ENCODE measurements around the gene SLC24A3. TPM values are rescaled to one million over a fixed set of nuclear protein-coding genes. Genes with fewer than 3 reads are reported as not detected.

The SLC24A3 gene
- total and polyA plus RNA-seq, 4 donors = 17.5 to 64.9 (median 43.8) TPM

GRCh38 chr20:19448632-19449031 lies 236.2 kb downstream of the SLC24A3 start:
- H3K9me3 ChIP-seq (ENCODE audit: control insufficient read depth, insufficient read depth, low read length) = no peaks in the 10 kb centered on the region
- no peak overlapping the region for H3K27ac ChIP-seq (ENCODE audit: low read depth, low read length)
- no peaks in the 10 kb centered on the region for H3K27me3 ChIP-seq (ENCODE audit: control insufficient read depth, insufficient read depth, low read length)
- WGBS (ENCODE audit: insufficient coverage) = no CpG with 5 or more reads among the region's 1 CpG
- no peak for DNase-seq (ENCODE audit: low read depth in 4 of 6, low spot score in 6 of 6)
- no peak overlapping the region for H3K4me3 ChIP-seq (ENCODE audit: low read depth, low read length)
- H3K4me1 ChIP-seq (ENCODE audit: control insufficient read depth, insufficient read depth, low read length) = peaks cover 8% of the 10 kb centered on the region
- H3K36me3 ChIP-seq (ENCODE audit: control insufficient read depth, insufficient read depth, low read length) = no peaks in the 10 kb centered on the region

DNA sequence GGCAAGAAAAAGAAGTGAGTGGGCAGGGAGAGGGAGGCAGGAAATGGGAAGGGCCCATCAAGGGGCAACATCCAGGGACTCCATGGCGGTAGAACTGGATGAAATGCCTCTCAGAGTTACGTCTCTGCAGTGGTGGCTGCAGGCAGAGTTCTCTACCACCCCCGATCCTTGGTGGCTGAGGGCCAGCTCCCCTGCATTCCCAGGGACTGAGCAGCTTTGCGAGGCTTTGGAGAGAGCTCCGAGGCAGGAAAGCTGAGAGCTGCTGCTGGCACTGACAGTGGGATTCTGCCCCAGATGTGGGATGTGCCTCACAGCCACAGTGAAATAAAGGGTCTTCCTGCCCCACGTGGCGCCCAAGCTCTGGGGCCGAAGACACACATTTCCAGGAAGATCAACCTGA lies 236.6 kb downstream of the SLC24A3 start:
- 57% methylated on average over 8 of the region's 8 CpGs for WGBS (ENCODE audit: insufficient coverage)
- Histone ChIP-seq H3K9me3 (ENCODE audit: control insufficient read depth, insufficient read depth, low read length) (no peaks in the 10 kb centered on the region), H3K36me3 (ENCODE audit: control insufficient read depth, insufficient read depth, low read length) (no peaks in the 10 kb centered on the region), H3K4me1 (ENCODE audit: control insufficient read depth, insufficient read depth, low read length) (peaks cover 8% of the 10 kb centered on the region), H3K27ac (ENCODE audit: low read depth, low read length) (no peak overlapping the region), H3K27me3 (ENCODE audit: control insufficient read depth, insufficient read depth, low read length) (no peaks in the 10 kb centered on the region), H3K4me3 (ENCODE audit: low read depth, low read length) (no peak overlapping the region)
- peak in 1 of 6 donors; percentile 47 for DNase-seq (ENCODE audit: low read depth in 4 of 6, low spot score in 6 of 6)

DNA sequence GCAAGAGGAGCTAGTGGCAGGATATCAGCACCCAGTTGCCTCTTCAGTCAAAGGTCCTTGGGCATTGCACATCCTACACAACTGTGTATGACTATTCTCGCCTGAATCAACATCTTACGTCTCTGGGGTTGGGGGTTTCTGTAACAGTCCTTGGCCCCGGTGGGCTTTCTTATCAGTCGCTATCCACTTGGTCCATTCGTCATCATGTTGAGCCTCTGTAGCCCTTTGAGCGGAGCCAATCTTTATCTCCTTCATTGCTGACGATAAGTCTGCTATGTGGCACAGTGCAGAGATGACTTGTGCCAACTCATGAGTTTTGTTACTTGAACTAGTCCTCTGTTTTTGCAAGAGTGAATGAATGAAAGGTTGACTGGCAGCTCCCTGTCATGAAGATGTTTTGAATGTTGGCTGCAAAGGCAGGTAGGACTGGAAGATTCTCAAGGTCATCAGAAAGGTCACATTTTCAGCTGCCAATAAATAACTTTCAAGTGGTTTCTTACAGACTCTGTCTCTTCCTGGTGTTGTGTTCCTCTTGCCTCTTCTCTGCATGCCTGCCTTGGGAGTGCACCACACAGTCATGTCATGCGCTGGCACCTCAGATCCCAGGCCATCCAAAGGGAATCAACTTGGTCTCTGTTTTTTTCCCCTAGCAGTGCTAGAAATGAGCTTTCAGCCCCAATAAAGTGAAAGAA lies 238.9 kb downstream of the SLC24A3 start:
- no peak for DNase-seq (ENCODE audit: low read depth in 4 of 6, low spot score in 6 of 6)
- H3K36me3 ChIP-seq (ENCODE audit: control insufficient read depth, insufficient read depth, low read length) = no peaks in the 10 kb centered on the region
- H3K27me3 ChIP-seq (ENCODE audit: control insufficient read depth, insufficient read depth, low read length) = no peaks in the 10 kb centered on the region
- peaks cover 8% of the 10 kb centered on the region for H3K4me1 ChIP-seq (ENCODE audit: control insufficient read depth, insufficient read depth, low read length)
- no peaks in the 10 kb centered on the region for H3K9me3 ChIP-seq (ENCODE audit: control insufficient read depth, insufficient read depth, low read length)
- 100% methylated on average over 2 of the region's 8 CpGs for WGBS (ENCODE audit: insufficient coverage)
- no peak overlapping the region for H3K4me3 ChIP-seq (ENCODE audit: low read depth, low read length)
- no peak overlapping the region for H3K27ac ChIP-seq (ENCODE audit: low read depth, low read length)

DNA sequence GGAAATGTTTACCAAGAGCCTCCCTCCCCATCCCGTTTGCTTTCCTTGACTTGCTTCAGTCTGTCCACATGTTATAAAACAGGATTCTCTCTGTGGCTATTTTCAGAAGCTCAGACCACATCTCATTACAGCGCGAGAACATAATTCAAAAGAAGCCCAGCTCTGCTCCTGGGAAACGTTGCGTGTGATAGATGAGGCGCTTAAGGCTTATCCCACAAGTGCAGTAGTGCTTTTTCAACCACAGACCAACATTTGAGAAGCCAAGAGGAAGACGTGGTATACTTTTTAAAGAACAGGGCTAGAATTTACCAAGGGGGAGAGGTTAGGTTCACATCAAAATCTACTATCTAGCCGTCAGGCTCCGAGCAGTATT lies 239.5 kb downstream of the SLC24A3 start:
- Histone ChIP-seq H3K4me1 (ENCODE audit: control insufficient read depth, insufficient read depth, low read length) (peaks cover 8% of the 10 kb centered on the region), H3K9me3 (ENCODE audit: control insufficient read depth, insufficient read depth, low read length) (peaks cover 1% of the 10 kb centered on the region), H3K27me3 (ENCODE audit: control insufficient read depth, insufficient read depth, low read length) (no peaks in the 10 kb centered on the region), H3K4me3 (ENCODE audit: low read depth, low read length) (no peak overlapping the region), H3K36me3 (ENCODE audit: control insufficient read depth, insufficient read depth, low read length) (no peaks in the 10 kb centered on the region), H3K27ac (ENCODE audit: low read depth, low read length) (no peak overlapping the region)
- 67% methylated on average over 1 of the region's 9 CpGs for WGBS (ENCODE audit: insufficient coverage)
- peak in 1 of 6 donors; percentile 80 for DNase-seq (ENCODE audit: low read depth in 4 of 6, low spot score in 6 of 6)

- Histone ChIP-seq H3K9me3 (ENCODE audit: control insufficient read depth, insufficient read depth, low read length) (peaks cover 1% of the 10 kb centered on the region), H3K4me3 (ENCODE audit: low read depth, low read length) (no peak overlapping the region), H3K27ac (ENCODE audit: low read depth, low read length) (no peak overlapping the region), H3K27me3 (ENCODE audit: control insufficient read depth, insufficient read depth, low read length) (no peaks in the 10 kb centered on the region), H3K36me3 (ENCODE audit: control insufficient read depth, insufficient read depth, low read length) (no peaks in the 10 kb centered on the region), H3K4me1 (ENCODE audit: control insufficient read depth, insufficient read depth, low read length) (peaks cover 8% of the 10 kb centered on the region)
- DNase-seq (ENCODE audit: low read depth in 4 of 6, low spot score in 6 of 6) = no peak
- WGBS (ENCODE audit: insufficient coverage) = 88% methylated on average over 3 of the region's 3 CpGs
These were observed 241.0 kb downstream of the SLC24A3 start for GRCh38 chr20:19453410-19453809.

GRCh38 chr20:19453862-19454261 lies 241.4 kb downstream of the SLC24A3 start:
- DNase-seq (ENCODE audit: low read depth in 4 of 6, low spot score in 6 of 6) = peak in 1 of 6 donors; percentile 70
- Histone ChIP-seq H3K27me3 (ENCODE audit: control insufficient read depth, insufficient read depth, low read length) (no peaks in the 10 kb centered on the region), H3K9me3 (ENCODE audit: control insufficient read depth, insufficient read depth, low read length) (peaks cover 1% of the 10 kb centered on the region), H3K4me1 (ENCODE audit: control insufficient read depth, insufficient read depth, low read length) (peaks cover 6% of the 10 kb centered on the region), H3K36me3 (ENCODE audit: control insufficient read depth, insufficient read depth, low read length) (no peaks in the 10 kb centered on the region), H3K27ac (ENCODE audit: low read depth, low read length) (no peak overlapping the region), H3K4me3 (ENCODE audit: low read depth, low read length) (no peak overlapping the region)
- 68% methylated on average over 5 of the region's 6 CpGs for WGBS (ENCODE audit: insufficient coverage)

DNA sequence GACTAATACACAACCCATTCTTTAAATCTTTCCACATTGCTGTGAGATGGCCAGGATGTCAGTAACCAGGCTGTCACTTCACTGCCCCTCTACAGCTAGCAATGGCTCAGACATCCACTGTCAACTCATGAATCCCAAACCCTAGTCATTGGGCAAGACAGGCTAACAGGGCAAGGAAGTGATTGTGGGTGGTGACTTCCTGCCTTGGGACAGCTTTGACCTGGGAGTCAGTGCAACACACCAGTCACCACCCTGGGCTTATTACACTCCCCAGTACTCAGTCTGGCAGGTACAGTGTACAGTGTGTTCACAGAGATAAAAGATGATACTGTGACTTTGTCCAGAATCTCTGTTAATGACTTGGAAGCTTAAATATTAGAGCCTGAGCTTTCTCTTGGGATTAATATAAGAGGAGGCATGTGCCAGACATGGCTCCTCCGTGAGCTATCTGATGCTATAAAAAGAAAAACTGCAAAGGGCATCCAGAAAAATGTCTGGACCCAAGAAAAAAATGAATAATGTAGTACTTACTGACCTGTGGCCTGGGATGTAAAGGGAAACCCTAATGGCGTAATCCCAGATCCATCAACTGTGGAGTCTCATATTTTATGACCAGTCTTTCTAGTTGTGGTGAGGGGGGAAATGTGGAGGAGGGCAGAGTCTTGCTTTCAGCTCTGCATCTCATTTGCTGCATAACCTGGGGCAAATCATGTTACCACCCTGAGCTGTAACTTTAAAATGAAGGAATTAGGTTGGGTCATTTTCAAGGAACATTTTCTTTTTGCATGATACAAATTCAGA lies 244.4 kb downstream of the SLC24A3 start:
- 88% methylated on average over 1 of the region's 2 CpGs for WGBS (ENCODE audit: insufficient coverage)
- peaks cover 1% of the 10 kb centered on the region for H3K9me3 ChIP-seq (ENCODE audit: control insufficient read depth, insufficient read depth, low read length)
- H3K27me3 ChIP-seq (ENCODE audit: control insufficient read depth, insufficient read depth, low read length) = no peaks in the 10 kb centered on the region
- no peak for DNase-seq (ENCODE audit: low read depth in 4 of 6, low spot score in 6 of 6)
- H3K27ac ChIP-seq (ENCODE audit: low read depth, low read length) = no peak overlapping the region
- no peaks in the 10 kb centered on the region for H3K4me1 ChIP-seq (ENCODE audit: control insufficient read depth, insufficient read depth, low read length)
- no peaks in the 10 kb centered on the region for H3K36me3 ChIP-seq (ENCODE audit: control insufficient read depth, insufficient read depth, low read length)
- H3K4me3 ChIP-seq (ENCODE audit: low read depth, low read length) = no peak overlapping the region

DNA sequence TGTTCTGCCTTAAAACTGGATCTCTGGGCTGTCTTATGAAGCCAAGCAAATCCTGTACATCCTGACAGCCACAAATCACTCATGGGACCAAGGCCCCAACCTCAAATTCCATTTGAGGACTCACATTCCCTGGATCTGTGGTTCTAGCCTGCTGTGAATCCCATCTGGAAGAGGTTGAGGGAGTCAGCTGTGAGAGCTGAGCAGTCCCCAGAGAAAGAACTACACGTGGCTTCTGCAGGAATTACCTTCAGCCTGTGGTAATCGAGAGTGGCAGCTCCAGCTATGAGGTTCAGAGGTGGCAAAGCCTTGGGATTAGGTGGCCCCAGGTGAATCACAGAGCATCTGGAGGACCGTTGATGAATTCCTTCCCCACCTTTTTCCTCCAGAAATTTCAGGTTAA lies 245.2 kb downstream of the SLC24A3 start:
- no peaks in the 10 kb centered on the region for H3K27me3 ChIP-seq (ENCODE audit: control insufficient read depth, insufficient read depth, low read length)
- H3K36me3 ChIP-seq (ENCODE audit: control insufficient read depth, insufficient read depth, low read length) = no peaks in the 10 kb centered on the region
- H3K27ac ChIP-seq (ENCODE audit: low read depth, low read length) = no peak overlapping the region
- 51% methylated on average over 2 of the region's 3 CpGs for WGBS (ENCODE audit: insufficient coverage)
- no peak overlapping the region for H3K4me3 ChIP-seq (ENCODE audit: low read depth, low read length)
- no peak for DNase-seq (ENCODE audit: low read depth in 4 of 6, low spot score in 6 of 6)
- peaks cover 1% of the 10 kb centered on the region for H3K9me3 ChIP-seq (ENCODE audit: control insufficient read depth, insufficient read depth, low read length)
- H3K4me1 ChIP-seq (ENCODE audit: control insufficient read depth, insufficient read depth, low read length) = no peaks in the 10 kb centered on the region

DNA sequence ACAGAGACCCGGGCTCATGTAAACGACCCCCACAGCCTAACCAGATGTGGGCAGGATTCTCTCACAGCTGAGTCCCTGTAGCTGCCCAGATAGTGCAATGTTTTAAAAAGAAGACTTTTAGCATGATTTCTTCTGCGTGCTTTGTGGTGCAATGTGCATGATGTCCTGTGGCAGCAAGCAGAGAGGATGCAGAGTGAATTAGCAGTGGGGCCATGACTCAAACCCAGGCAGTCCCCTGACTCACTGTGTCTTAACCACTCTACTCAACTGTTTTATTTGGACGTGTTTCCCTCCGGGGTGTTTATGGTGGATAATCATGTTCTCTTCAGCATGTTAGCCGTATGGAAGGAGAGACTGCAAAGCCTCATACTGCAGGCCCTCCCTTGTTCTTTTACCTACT lies 247.9 kb downstream of the SLC24A3 start:
- no peaks in the 10 kb centered on the region for H3K36me3 ChIP-seq (ENCODE audit: control insufficient read depth, insufficient read depth, low read length)

DNA sequence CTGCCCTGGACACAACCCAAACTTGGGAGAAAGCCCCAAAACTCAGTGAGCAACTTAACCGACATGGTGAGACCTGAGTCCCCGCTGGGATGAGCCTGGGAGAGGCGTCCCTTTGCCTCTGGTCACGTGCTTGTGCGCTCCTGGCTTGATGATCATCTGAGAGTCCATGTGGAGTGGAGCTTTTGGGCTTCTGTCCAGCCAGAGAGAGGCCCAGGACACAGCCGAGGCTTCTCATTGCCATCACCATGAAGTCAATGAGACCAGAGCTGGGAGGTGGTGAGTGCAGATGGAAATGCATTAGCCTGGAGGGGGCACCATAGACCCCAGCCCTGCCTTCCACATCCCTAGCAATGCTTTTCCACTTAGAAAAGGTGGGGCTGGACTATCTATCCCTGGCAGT lies 250.0 kb downstream of the SLC24A3 start:
- Histone ChIP-seq H3K27ac (ENCODE audit: low read depth, low read length) (no peak overlapping the region), H3K9me3 (ENCODE audit: control insufficient read depth, insufficient read depth, low read length) (no peaks in the 10 kb centered on the region), H3K27me3 (ENCODE audit: control insufficient read depth, insufficient read depth, low read length) (no peaks in the 10 kb centered on the region), H3K4me1 (ENCODE audit: control insufficient read depth, insufficient read depth, low read length) (peaks cover 3% of the 10 kb centered on the region), H3K36me3 (ENCODE audit: control insufficient read depth, insufficient read depth, low read length) (no peaks in the 10 kb centered on the region), H3K4me3 (ENCODE audit: low read depth, low read length) (no peak overlapping the region)
- DNase-seq (ENCODE audit: low read depth in 4 of 6, low spot score in 6 of 6) = no peak
- 94% methylated on average over 5 of the region's 6 CpGs for WGBS (ENCODE audit: insufficient coverage)

More for the DNA sequence above, 247.9 kb downstream of the SLC24A3 start:
- peaks cover 1% of the 10 kb centered on the region for H3K9me3 ChIP-seq (ENCODE audit: control insufficient read depth, insufficient read depth, low read length)
- H3K27ac ChIP-seq (ENCODE audit: low read depth, low read length) = no peak overlapping the region
- 71% methylated on average over 1 of the region's 6 CpGs for WGBS (ENCODE audit: insufficient coverage)
- no peaks in the 10 kb centered on the region for H3K27me3 ChIP-seq (ENCODE audit: control insufficient read depth, insufficient read depth, low read length)
- no peak for DNase-seq (ENCODE audit: low read depth in 4 of 6, low spot score in 6 of 6)
- H3K4me1 ChIP-seq (ENCODE audit: control insufficient read depth, insufficient read depth, low read length) = no peaks in the 10 kb centered on the region
- H3K4me3 ChIP-seq (ENCODE audit: low read depth, low read length) = no peak overlapping the region

Measured in spinal cord (tissue), 10 donors.